GM19452 (cell line): ENCODE data around the gene SCAF11.

Source experiments
- ATAC-seq: cut with Tn5 transposase; IDR thresholded peaks from one replicate; pipeline ENCODE4 v1.9.1; 2021; ENCODE audit not compliant: unreplicated experiment

SCAF11 gene

DNA sequence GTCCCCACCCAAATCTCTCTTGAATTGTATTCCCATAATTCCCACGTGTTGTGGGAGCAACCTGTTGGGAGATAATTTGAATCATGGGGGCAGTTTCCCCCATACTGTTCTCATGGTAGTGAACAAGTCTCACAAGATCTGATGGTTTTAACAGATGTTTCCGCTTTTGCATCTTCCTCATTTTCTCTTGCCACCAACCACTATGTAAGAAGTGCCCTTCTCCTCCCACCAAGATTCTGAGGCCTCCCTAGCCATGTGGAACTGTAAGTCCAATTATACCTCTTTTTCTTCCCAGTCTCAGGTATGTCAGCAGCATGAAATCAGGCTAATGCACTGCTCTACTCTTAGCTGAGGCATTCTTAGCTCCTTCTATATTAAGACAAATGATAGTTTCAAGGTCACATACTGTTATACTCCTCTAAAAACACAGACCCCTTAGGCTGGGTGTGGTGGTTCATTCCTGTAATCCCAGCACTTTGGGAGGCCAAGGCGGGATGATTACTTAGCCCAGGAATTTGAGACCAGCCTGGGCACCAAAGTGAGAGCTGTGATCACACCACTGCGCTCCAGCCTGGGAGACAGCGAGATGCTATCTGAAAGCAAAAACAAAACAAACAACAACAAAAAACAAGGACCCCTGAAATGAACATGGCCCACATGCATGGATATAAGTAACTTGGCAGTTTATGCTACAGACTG, 3.6 kb downstream of the SCAF11 start:
- ATAC-seq, result no peak

DNA sequence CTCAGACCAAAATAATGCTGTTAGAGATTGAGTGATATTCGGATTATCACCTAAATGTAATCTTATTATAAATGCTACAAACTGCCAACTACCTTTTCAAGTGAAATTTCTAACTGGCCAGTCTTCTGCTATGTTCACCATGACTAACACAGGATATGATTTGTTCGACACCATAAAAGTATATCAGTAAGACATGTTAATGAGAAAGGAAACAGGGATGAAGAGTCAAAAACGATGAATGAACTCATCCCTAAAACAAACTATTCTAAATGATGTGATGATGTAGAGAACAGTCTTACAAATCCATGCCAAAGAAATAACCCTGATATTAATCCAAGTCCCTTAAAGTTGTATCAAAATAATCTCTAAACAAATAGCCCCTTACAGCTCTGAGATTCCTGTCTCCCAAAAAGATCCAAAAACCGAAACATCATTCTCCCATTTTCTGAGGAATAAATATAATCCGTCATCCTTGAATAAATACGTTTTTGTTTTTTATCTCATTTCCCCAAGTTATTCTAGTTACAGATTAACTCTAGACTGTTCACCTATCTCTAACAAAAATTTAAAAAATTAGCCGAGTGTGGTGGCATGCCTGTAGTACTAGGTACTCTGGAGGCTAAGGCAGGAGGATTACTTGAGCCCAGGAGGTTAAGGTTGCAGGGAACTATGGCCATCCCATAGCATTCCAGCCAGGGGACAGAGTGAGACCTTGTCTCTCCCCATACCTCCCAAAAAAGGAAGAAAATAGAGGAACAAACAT, 9.1 kb downstream of the SCAF11 start:
- ATAC-seq, result no peak

DNA sequence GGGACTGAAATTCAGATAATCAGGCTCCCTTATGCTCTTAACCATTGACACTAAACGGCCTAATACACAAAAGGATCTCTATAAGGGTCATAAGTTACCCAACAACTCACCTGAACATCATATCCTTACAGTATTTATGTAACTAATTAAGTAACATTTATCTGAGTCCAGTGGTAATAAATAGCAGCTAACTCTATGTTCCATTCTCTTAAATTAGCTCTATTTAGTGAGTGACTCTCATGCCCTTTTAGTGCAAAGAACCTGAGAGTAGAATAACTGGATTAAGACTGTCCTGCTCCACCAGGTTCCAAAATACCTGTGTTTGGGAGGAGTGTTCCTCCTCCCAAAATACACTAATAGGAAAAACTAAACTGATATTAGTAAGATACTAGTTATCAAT, 9.8 kb downstream of the SCAF11 start:
- no peak for ATAC-seq

DNA sequence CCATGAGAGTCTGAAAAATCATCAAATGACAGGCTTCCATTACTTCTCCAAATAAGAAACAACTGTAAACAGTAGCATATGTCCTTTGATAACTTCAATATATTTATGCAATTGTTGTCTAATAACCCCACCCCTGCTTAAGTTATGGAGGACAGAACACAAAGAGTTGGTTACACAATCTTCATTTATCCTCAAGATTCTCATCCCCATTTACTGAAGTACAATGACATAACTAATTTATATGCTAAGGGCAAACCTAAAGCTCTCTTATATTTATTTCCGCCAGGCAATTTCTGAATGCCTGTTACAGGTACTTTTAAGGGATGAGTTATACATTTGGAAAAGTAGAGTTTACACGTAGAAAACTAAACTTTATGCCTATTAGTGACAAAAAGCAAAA, 12.3 kb downstream of the SCAF11 start:
- no peak for ATAC-seq

DNA sequence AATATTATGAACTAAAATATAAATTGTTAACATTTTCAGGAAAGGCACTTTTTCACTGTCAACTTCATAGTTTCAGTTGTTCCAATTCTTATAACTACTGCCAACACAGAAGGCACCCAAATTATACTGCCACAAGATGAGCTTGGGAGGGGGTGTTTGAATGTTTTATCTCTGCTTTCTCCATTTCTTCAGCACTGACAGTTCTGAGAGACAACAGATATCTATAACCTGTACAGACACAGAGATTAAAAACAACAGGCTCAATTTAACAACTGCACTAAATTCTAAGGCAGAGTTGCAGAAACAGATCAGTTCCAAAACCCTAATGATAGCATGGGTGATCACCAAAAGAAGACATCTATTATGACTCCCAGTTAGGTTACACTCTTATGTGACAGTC, 12.8 kb downstream of the SCAF11 start:
- ATAC-seq, result no peak

DNA sequence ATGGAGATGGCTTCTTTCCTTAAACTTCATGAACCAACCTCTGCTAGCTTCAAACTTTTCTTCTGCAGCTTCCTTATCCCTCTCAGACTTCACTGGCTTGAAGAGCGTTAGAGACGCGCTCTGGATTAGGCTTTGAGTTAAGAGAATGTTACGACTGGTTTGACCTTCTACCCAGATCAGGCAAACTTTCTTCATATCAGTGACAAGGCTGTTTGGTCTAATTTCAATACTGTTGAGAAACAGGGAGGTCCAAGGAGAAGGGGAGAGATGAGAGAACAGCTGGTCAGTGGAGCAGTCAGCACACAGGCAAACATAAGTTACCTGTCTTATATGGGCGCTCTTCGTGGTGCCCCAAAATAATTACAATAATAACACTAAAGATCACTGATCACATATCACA, 14.9 kb downstream of the SCAF11 start:
- no peak for ATAC-seq

DNA sequence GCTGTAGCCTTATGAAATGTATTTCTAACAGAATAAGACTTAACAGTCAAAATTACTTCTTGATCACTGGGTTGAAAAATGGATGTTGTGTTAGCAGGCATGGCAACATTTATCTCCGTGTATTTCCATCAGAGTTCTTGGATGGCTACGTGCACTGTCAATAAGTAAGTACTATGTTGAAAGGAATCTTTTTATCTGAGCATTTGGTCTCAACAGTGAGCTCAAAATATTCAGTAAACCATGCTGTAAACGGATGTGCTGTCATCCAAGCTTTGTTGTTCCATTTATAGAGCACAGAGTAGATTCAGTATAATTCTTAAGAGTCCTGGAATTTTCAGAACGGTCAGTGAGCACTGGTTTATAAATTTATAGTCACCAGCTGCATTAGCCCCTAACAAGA, 15.5 kb downstream of the SCAF11 start:
- no peak for ATAC-seq

DNA sequence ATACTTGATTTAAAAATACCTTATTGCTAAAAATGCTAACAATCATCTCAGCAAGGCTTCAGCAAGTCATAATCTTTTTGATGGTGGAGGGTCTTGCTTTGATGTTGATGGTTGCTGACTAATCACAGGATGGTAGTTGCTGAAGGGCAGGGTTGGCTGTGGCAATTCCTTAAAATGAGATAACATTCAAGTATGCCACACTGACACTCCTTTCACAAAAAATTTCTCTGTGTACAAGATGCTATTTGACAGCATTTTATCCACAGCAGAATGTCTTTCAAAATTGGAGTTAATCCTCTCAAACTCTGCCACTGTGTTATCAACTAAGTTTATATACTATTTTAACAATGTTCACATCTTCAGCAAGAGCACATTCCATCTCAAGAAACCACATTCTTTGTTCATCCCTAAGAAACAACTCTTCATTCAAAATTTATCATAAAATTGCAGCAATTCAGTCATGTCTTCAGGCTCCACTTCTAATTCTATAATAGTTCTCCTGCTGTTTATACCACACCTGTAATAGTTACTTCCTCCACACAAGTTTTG, 16.1 kb downstream of the SCAF11 start:
- no peak for ATAC-seq

DNA sequence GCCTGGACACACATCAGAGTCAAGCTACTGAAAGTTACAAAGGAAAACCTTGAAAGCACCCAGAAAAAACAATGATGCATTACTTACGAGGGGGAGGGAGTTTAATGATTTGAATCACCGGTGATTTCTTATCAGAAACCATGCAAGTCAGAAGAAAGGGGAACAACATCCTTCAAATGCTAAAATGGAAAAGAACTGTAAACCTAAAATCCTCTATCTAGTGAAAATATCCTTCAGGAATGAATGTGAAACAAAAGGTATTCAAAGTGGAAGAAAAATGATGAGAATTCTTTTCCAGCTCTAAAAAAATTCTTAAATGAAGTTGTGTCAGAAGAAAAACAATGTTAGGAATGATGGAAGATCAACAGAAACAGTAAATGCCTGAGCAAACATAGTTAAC, 16.8 kb downstream of the SCAF11 start:
- no peak for ATAC-seq

DNA sequence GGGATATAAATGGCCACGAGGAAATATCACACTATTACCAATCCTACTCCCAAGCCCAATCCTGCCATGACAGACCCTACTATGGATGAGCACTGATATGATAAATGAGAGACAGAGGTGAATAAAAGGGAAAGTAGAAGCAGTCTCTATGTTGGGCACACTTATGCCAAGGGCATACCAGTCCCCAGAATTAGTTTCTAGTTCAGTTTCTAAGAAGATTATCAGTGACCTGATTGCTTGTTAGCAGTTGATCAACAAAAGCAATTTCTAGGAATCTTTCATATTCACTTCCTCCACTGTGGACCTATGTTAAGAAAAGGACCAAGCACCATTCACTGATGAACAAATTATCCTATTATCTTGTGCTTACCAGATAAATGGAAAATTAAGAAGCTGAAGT, 20.0 kb downstream of the SCAF11 start:
- no peak for ATAC-seq

DNA sequence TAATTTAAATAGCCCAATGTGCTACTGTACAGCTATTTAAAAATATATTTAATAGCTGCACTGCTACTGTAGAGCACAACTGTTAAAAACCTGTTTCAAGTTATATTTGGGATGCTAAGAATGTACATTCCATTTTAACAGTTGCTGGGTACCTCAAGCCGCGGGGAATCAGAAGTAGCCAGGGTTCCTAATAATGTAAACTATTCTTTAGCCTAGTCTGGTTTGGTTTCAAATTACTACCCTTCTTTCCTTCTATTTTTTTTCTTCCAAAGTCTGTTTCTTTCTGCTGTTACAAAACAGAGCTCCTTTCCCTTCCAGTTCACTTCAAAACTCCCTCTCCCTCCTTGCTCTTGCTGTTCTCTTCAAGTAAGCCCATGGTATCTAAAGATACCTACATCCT, 21.3 kb downstream of the SCAF11 start:
- no peak for ATAC-seq

DNA sequence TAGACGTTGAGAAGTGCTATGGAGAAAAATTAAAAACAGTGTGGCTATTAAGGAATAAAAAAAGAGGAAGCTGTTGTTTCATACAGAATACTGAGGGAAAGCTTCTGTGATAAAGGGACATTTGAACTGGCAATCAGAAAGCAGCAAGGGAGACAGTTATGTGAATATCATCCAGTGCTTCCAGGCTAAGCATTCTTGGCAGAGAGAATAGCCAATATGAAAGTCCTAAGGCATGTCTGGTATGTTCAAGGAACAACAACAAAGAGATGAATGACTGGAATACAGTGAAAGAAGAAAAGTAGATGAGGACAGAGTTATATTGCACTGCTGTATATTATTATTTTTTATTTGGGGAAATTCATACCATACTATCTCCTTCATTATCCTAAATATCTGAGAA, 23.9 kb downstream of the SCAF11 start:
- no peak for ATAC-seq

DNA sequence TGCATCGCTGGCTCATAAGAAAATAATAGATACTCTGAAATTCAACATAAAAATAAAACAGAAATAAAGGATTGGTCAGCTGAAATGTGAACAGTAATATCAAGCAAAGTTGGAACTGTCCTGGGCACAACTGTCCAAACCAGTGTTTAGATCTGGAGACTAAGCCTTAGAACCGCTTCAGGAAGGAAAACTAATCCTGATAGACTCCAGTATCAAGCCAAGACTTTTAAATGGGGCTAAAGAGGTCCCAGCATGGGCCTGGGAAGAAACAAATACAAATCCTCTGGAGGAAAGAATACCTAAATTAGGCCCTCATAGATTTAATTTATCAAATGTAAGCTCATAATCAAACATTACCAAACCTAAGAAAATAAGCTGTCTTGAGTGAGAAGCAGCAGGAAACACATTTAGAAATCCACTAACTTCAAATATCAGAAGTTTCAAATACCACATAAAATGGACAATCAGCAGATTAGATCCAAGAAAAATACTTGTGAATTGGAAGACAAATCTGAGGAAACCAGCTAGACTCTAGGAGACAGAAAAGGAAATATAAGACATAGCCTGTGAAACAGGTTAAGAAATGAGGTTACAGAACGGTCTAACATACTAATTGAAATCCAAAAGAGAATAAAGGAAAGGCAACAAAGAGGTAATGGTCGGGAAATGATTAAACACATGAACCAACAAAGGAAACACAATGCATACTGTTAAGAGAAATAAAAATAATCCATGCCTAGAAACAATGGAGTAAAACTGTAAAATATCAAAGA, 27.6 kb downstream of the SCAF11 start:
- no peak for ATAC-seq

DNA sequence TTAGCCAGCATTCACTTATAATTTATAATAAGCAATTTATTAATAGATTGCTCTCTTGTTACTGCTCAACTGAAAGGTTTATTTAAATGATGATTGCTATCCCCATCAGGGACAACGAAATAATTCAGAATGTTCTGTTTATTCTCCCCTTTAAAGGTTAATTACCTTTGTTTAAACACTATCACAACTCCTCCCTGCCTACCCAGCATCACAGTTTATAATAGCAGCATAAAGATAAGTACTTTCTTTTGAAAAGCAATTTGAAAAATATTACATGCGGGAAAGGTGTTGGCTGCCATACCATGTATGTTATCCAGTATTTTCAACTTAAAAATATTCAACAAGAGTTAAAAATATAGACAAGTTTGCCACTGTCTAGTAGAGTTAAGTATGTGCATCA, 30.6 kb downstream of the SCAF11 start:
- no peak for ATAC-seq

DNA sequence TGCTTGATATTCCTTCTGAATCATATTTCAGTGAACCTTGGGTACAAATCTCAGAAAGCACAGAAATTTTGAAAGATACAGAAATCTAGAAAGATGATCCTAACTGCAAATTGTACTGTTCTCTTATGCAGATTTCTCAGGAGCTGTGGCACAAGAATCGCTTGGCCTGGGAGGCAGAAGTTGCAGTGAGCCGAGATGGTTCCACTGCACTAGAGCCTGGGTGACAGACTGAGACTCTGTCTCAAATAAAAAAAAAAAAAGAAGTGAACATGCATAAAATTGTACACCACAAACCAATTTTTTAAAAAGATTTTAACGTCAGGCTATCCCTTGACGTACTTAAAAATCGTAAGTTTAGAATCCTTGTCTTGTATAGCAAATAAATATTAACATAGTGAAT, 31.3 kb downstream of the SCAF11 start:
- no peak for ATAC-seq

DNA sequence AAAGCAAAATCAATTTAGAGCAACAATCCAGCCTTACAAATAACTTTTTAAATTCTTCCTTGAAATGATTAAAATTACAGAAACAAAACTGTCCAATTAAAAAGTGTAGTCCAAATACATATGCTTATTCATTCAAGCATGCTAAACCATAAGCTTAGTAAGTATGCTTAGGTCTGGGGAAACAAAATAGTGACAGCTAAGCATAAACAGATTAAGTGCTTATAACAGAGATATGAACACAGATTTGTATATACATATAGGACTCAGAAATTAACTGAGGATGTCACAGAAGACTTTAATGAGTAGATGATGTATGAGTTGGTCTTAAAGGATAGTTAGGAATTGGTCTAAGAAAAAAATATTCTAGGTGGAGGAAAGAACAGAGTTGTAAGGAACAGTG, 41.8 kb downstream of the SCAF11 start:
- ATAC-seq, result no peak

DNA sequence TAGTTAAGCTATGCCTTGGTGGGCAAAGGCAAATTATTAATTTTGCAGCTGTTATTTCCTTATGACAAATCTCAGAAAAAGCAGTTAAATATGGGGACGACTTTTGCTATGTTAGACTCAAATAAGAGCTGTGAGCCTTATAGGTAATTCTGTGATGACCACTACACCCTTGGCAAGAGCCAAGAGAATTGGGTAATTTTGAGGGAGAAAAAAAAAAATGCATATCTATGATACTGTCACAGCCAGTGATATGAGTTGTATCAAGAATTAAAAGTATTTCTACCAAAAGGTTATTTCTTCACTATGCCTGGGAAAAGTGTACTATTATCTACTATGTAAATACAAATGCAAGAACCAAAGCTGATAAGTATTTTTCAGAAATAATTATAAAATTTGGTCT, 43.9 kb downstream of the SCAF11 start:
- ATAC-seq, result no peak

DNA sequence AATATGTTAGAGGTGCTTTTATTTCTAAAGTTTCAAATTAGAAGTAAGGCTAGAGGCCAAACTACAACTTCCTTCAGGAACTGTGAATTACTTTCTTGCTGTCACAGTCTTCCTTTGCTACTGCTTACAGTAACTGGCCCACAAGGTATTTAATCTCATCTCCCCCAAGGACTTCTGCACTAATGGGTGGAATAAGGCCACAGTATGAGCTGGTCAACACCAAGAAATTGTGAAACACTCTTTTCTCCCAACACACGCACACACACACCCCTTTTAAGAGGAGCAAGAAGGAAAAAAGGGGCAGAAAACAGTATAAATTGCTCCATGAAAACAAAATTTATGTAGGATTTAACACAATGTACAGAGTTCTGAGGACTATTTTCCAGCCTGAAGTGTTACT, 45.6 kb downstream of the SCAF11 start:
- ATAC-seq, result no peak

DNA sequence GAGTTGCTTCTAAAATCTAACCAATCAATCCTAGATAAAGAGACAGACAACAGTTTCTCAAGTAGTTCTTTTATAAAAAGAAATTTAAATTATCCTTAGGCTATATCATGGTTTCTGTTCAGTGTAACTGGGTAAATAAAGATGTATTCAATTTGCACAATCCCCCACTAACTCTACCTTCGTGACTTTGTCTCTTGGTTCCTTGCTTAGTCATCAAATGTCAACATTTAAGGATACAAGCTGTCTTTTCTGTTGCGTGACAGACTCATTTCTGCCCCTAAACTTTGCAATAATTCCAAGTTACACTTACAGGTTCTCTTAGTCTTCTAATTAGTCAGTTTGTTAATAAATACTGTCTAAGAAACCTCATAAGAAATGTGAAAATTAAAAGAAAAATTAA, 50.6 kb downstream of the SCAF11 start:
- no peak for ATAC-seq

DNA sequence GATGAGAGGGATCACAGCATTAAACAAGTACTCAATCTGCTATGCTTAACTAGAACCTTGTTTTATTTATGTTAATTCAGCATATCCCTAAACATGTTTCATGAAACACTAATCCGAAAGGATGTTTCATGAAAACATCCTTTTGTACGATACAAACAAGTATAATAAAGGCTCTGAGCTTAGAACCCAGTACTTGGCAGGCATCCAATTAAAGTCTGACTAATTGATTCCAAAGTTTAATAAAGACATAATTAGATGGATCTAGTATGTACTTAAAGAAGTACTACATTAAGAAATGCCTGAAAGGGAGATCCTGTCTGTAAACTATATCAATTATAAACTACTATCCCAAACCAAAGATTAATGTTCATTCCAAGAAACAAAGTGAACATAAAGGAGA, 51.8 kb downstream of the SCAF11 start:
- no peak for ATAC-seq

DNA sequence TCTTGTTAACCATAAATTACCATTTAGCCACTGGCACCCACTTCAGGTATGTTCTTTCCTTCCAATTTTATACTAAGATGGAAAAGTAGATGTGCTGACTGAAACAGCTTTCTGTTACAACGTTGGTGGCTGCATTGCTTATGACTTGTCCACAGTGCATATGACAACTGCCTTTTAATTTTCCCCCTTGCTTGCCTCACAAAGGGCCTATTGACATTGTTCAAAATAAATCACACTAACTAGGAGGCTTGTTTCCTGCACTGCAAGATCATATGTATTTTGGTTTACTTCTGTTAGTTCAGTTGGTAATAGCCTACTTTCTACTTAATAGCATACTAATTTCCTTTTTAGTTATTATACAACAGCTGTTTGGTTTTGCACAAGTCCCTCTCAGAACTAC, 55.4 kb downstream of the SCAF11 start:
- no peak for ATAC-seq

DNA sequence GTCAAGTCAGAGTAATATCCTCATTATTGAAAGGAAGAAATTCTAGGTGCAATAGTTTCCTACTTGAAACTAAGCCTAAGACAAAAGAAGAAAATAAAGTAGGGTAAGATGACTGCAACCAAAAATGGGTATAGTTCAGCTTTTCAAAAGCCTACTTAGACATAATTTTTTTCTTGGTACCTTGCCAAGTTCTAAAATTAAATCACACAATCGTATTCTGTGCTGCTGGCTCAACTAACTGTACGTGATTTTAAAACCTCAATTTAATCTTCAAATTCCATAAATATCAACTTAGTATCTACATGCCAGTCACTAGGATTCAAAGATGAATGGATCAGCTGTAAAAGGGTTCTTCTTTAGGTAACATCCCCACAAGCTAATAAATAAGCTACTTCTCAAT, 56.9 kb downstream of the SCAF11 start:
- no peak for ATAC-seq
